Pancreas (tissue), 10 donors: Measurements from ENCODE around the gene ANXA3. TPM values are rescaled to one million over a fixed set of nuclear protein-coding genes. Genes with fewer than 3 reads are reported as not detected.

Source experiments
- ATAC-seq, 4 donors: fragments of 200-7000 bp; cut with Tn5 transposase; one replicate each; pipeline versions ENCODE4 v1.8.0 to v1.9.1; 2020; ENCODE audit warnings: mild to moderate bottlenecking in 4 of 4, moderate library complexity in 4 of 4
- DNase-seq, 6 donors: peaks; one replicate each; pipeline ENCODE4 v3.0.0-alpha.2; 2020
- FAIRE-seq: peaks from 2 replicates; lab custom pipeline; 2012; peaks lifted over from hg19 to GRCh38; lab: Jason Lieb, UNC
- H3K27ac ChIP-seq, 4 donors: fragments of 200-600 bp; sonication (generic); 1 replicate in 3 of 4; 2 replicates in 1 of 4; pipeline versions ENCODE4 v1.5.0 to v1.8.0; 2020
- H3K27me3 ChIP-seq, 4 donors: fragments of 200-600 bp; one replicate each; pipeline ENCODE4 v1.8.0; 2021
- H3K36me3 ChIP-seq, 3 donors: fragments of 200-600 bp; sonication (generic) in 1 of 3; one replicate each; pipeline versions ENCODE4 v1.5.0 to v1.8.0; 2020 to 2021
- H3K4me1 ChIP-seq, 3 donors: fragments of 200-600 bp; one replicate each; pipeline ENCODE4 v1.8.0; 2021
- H3K4me3 ChIP-seq, 4 donors: fragments of 200-600 bp; sonication (generic) in 2 of 4; one replicate each; pipeline versions ENCODE4 v1.5.0 to v1.8.0; 2020 to 2021
- H3K9me3 ChIP-seq, 4 donors: fragments of 200-600 bp; one replicate each; pipeline ENCODE4 v1.8.0; 2021
- WGBS, 2 donors: extraction: QIAGEN DNeasy Blood & Tissue Kit; methylation state at CpG; one replicate each; pipeline ENCODE4 v1.1.7; 2013; 5-methylcytosine and 5-hydroxymethylcytosine counted together
- intact Hi-C, 3 donors: fragments of 100-400 bp; cut with DNase I; formaldehyde crosslinking; loops; one replicate each; pipeline versions ENCODE4 v1.11.1 to v1.14.2; 2022
- polyA plus RNA-seq, 2 donors: library from polyadenylated mRNA; stranded (reverse); fragments of 200-250 nt; gene quantifications; one replicate each; pipeline ENCODE4 v1.2.3, GENCODE V29; 2013
- total RNA-seq, 6 donors: library from RNA; stranded (reverse); fragmentation: NEBNext Ultra II Directional in 4 of 6; extraction: Animal tissue kit (Norgen Biotek cat#: 25700) in 4 of 6; gene quantifications; one replicate each; pipeline versions ENCODE4 v1.2.1 to v1.2.4, GENCODE V29; 2021 to 2023
- TF ChIP-seq, protein P1 (sequence below), 4 donors: fragments of 200-600 bp; sonication (generic) in 3 of 4; IDR thresholded peaks; one replicate each; pipeline versions ENCODE4 v1.5.0 to v1.8.0; 2021; ENCODE audit warnings: antibody characterized with exemption in 4 of 4
- donor health status: healthy with polysubstance abuse.
- donor health status: DM: no; HTN: no; CAD: no; lungs with moderate emphysema.
- donor health status: DM: no; HTN: no; CAD: no.
- donor health status: control.
- donor health status: control.
- donor health status: Bipolar disorder and iron deficiency.
- donor health status: DM: yes; HTN: yes; CAD: no.
- donor health status: DM: no; HTN: no; CAD: no.
- donor health status: DM: no; HTN: no; CAD: no.
- donor health status: DM: yes; HTN: yes; CAD: no.

The ANXA3 gene
- total and polyA plus RNA-seq, 8 donors: 18.7 to 64.8 (median 29.6) TPM

DNA sequence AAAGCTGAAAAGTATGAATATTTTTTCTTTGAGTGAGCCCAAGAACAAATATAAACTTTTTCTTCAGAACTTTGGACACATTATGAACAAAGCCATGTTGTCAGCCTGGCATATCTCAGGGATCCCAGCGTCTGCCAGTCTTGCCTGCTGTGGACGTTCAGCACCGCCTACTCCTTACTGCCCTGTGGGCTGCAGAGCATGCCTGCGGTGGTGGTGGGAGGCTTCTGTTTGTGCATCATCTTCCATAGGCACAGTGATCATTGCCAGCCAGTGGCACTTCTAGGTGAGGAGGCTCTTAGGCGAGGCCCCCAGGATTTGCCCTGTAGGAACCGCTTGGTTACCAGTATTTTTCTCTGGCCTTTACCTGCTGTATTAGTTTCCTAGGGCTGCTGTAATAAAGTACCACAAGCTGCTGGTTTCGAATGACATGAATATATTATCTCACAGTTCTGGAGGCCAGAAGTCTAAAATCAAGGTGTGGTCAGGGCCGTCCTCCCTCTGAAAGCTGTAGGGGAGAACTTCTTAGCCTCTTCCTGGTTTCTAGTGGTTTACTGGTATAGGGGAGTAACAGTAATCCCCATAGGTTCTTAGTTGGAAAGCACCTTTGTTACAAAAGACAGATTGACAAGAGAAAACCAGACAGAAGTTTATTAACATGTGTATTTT is 15.4 kb downstream of the ANXA3 start:
- TF ChIP-seq, protein P1, sequence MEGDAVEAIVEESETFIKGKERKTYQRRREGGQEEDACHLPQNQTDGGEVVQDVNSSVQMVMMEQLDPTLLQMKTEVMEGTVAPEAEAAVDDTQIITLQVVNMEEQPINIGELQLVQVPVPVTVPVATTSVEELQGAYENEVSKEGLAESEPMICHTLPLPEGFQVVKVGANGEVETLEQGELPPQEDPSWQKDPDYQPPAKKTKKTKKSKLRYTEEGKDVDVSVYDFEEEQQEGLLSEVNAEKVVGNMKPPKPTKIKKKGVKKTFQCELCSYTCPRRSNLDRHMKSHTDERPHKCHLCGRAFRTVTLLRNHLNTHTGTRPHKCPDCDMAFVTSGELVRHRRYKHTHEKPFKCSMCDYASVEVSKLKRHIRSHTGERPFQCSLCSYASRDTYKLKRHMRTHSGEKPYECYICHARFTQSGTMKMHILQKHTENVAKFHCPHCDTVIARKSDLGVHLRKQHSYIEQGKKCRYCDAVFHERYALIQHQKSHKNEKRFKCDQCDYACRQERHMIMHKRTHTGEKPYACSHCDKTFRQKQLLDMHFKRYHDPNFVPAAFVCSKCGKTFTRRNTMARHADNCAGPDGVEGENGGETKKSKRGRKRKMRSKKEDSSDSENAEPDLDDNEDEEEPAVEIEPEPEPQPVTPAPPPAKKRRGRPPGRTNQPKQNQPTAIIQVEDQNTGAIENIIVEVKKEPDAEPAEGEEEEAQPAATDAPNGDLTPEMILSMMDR (IDR thresholded peaks at IDR 0.05): no peak
- no peak for FAIRE-seq
- no peak for DNase-seq
- intact Hi-C loops: no loop called here
- no peak for ATAC-seq
- peaks cover 6 to 22% (median 18%) of the 10 kb centered on the region in 3 donors for H3K4me1 ChIP-seq
- 76 to 82% methylated on average over 8 of the region's 8 CpGs for WGBS, 2 donors
- H3K27ac ChIP-seq: peak overlapping the region in 3 of 4 donors; percentile 3 to 58 (median 47)
- no peaks in the 10 kb centered on the region for H3K9me3 ChIP-seq
- no peaks in the 10 kb centered on the region for H3K36me3 ChIP-seq
- H3K27me3 ChIP-seq: no peaks in the 10 kb centered on the region
- H3K4me3 ChIP-seq: no peak overlapping the region

DNA sequence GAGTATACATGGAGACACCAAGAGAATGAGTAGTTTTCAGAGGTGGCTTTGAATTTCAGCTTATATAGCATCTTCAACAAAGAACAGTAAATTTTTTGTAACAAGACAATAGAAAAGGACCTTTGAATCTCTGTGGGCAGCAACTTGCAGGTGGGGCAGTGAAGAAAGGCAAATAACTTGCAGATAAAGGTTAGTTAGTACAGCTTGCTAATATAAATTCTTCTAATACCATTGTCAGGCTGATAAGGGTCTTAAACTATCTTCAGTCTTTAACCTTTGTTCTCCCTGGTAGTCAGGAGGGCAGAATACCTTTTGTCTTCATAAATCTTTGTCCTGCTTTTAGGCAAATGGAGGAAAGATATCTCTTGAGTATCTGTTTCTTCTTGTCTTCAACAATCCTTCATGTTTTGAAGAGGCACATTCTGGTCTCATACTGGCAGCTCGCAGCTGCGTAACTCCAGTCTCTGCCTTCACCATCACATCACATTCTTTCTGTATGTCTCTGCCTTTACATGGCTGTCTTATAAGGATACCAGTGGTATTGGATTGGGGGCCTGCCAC is 16.0 kb downstream of the ANXA3 start:
- Histone ChIP-seq H3K27me3 (no peaks in the 10 kb centered on the region), H3K36me3 (no peaks in the 10 kb centered on the region), H3K27ac (peak overlapping the region in 2 of 4 donors; percentile 47 to 58), H3K4me1 (peaks cover 0 to 17% (median 12%) of the 10 kb centered on the region in 3 donors), H3K4me3 (no peak overlapping the region), H3K9me3 (no peaks in the 10 kb centered on the region)
- 94 to 96% methylated on average over 2 of the region's 2 CpGs for WGBS, 2 donors
- TF ChIP-seq, protein P1 (IDR thresholded peaks at IDR 0.05): no peak
- FAIRE-seq: no peak
- intact Hi-C loops: no loop called here
- no peak for ATAC-seq
- DNase-seq: no peak

GRCh38 chr4:78568640-78569305 is 17.2 kb downstream of the ANXA3 start:
- peak overlapping the region; percentile 0 to 58 (median 32) for H3K27ac ChIP-seq
- H3K4me3 ChIP-seq: no peak overlapping the region
- no peaks in the 10 kb centered on the region for H3K36me3 ChIP-seq
- H3K4me1 ChIP-seq: peaks cover 0 to 17% (median 12%) of the 10 kb centered on the region in 3 donors
- no peak for FAIRE-seq
- 32 to 35% methylated on average over 3 of the region's 3 CpGs for WGBS, 2 donors
- no peaks in the 10 kb centered on the region for H3K27me3 ChIP-seq
- intact Hi-C loops: no loop called here
- TF ChIP-seq, protein P1 (IDR thresholded peaks at IDR 0.05): no peak
- peak in 2 of 4 donors; percentile 54 to 55 for ATAC-seq
- H3K9me3 ChIP-seq: no peaks in the 10 kb centered on the region
- no peak for DNase-seq

- H3K27me3 ChIP-seq: no peaks in the 10 kb centered on the region
- WGBS, 2 donors: 26 to 27% methylated on average over 6 of the region's 6 CpGs
- no peaks in the 10 kb centered on the region for H3K36me3 ChIP-seq
- FAIRE-seq: peak; percentile 64
- TF ChIP-seq, protein P1 (IDR thresholded peaks at IDR 0.05): no peak
- peaks cover 0 to 17% (median 12%) of the 10 kb centered on the region in 3 donors for H3K4me1 ChIP-seq
- intact Hi-C loops: no loop called here
- peak overlapping the region; percentile 20 to 62 (median 60) for H3K27ac ChIP-seq
- peak in 2 of 6 donors; percentile 37 to 42 for DNase-seq
- ATAC-seq: peak; percentile 70 to 90 (median 82)
- H3K4me3 ChIP-seq: no peak overlapping the region
- H3K9me3 ChIP-seq: no peaks in the 10 kb centered on the region
Observed at GRCh38 chr4:78569306-78569821, 17.8 kb downstream of the ANXA3 start.
